ENCODE data around the gene SEH1L. TPM values are rescaled to one million over a fixed set of nuclear protein-coding genes. Genes with fewer than 3 reads are reported as not detected.

Gene SEH1L
- total RNA-seq, 1 experiment from 2014 or later = 116 TPM

DNA sequence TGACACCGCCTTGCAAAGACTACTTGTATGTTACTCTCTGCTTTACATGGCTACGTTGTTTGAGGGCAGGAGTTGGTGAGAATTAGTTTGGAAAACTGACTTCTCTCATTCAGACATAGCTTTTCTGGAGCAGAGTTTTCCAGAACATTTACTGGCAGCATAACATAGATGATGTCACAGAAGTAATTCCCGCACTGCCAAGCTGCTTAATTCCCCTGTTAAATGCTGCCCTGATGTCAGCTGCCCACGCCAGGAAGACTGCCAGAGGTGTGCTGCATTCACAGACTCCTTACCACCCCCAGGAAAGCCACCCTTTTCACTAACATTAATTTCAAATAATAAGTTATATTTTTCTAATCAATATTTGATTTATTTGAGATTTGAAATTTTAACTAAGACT lies 39.1 kb upstream of the SEH1L start:
- H3K4me3 Mint-ChIP-seq (ENCODE audit: unreplicated experiment) = no peak overlapping the region
- POLR2A ChIA-PET = no interaction called here
- CTCF ChIA-PET = interaction anchor here (0.6 kb wide), 1 partner anchor 569 kb away, joined by 6 read pairs; no protein-coding TSS in a partner anchor
- Histone ChIP-seq H3K4me1 (no peaks in the 10 kb centered on the region), H3K27me3 (replicated peaks; ENCODE audit: control insufficient read depth, insufficient read depth, low read length) (no peaks in the 10 kb centered on the region), H3K36me3 (ENCODE audit: control insufficient read depth, insufficient read depth, low read length) (no peaks in the 10 kb centered on the region), H3K4me3 (ENCODE audit: low read depth, low read length) (no peak overlapping the region), H3K9me3 (no peaks in the 10 kb centered on the region)
- no peaks in the 10 kb centered on the region for H3K36me3 Mint-ChIP-seq (ENCODE audit: insufficient read depth, unreplicated experiment)
- DNase-seq = no peak
- TF ChIP-seq, protein P1, sequence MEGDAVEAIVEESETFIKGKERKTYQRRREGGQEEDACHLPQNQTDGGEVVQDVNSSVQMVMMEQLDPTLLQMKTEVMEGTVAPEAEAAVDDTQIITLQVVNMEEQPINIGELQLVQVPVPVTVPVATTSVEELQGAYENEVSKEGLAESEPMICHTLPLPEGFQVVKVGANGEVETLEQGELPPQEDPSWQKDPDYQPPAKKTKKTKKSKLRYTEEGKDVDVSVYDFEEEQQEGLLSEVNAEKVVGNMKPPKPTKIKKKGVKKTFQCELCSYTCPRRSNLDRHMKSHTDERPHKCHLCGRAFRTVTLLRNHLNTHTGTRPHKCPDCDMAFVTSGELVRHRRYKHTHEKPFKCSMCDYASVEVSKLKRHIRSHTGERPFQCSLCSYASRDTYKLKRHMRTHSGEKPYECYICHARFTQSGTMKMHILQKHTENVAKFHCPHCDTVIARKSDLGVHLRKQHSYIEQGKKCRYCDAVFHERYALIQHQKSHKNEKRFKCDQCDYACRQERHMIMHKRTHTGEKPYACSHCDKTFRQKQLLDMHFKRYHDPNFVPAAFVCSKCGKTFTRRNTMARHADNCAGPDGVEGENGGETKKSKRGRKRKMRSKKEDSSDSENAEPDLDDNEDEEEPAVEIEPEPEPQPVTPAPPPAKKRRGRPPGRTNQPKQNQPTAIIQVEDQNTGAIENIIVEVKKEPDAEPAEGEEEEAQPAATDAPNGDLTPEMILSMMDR (IDR thresholded peaks at IDR 0.05; ENCODE audit: insufficient read depth in 1 of 2, low read depth in 1 of 2, low read length in 1 of 2, severe bottlenecking in 1 of 2, unreplicated experiment in 1 of 2) = no peak
- no peak overlapping the region for H3K27ac Mint-ChIP-seq (ENCODE audit: unreplicated experiment)
- H3K4me1 Mint-ChIP-seq (ENCODE audit: low read depth, unreplicated experiment) = no peaks in the 10 kb centered on the region
- no peaks in the 10 kb centered on the region for H3K9me3 Mint-ChIP-seq (ENCODE audit: unreplicated experiment)
- no peaks in the 10 kb centered on the region for H3K27me3 Mint-ChIP-seq (ENCODE audit: insufficient read depth, unreplicated experiment)
- no TSS peak for BruUV-seq (replicated peaks)
- intact Hi-C loops (cut with micrococcal nuclease; ENCODE audit: unreplicated experiment) = no loop called here

DNA sequence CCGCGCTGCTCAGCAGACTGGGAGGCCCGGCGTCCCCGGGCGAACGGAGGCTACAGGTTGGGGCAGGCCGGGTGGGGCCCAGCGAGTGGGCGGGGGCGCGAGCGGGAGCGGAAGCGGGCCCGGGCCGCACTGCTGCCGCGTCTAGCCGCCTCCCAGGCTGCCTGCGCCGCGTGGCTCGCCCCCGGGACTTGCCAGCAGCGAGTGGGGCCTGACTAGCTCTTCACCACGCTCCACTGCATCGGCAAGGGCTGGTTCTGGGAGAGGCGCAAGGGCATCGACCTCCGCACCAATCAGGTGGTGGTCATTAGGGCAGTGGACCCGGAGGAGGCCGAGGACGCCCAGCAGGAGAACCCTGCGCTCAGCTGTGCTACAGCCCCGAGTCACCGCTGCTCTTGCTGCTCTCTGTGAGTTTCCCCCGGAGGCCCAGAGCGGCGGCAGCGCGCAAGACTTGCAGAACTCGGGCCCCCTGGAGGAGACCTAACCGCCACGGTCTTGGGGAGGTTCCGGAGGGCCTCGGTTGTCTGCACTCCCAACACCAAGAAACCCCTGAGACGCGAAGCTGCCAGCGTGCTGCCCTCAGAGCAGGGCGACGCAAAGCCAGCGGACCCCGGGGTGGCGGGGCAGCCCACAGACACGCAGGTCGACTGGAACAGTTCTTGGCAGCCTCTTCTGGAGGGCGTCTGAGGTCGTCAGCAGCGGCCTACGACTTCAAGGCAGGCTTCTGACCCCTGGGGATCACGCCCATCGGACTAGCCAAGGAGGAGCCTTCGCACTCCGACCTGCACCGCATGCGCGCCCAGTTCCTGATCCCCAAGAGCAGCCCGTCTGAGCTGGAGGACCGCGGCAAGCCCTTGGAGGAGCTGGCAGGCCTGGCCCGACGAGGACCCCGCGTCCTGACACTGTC lies 36.5 kb upstream of the SEH1L start:
- H3K27me3 ChIP-seq (replicated peaks; ENCODE audit: control insufficient read depth, insufficient read depth, low read length) = no peaks in the 10 kb centered on the region
- no peak overlapping the region for H3K4me3 ChIP-seq (ENCODE audit: low read depth, low read length)
- BruUV-seq (replicated peaks) = no TSS peak
- no peak for DNase-seq
- Mint-ChIP-seq H3K4me1 (ENCODE audit: low read depth, unreplicated experiment) (no peaks in the 10 kb centered on the region), H3K9me3 (ENCODE audit: unreplicated experiment) (no peaks in the 10 kb centered on the region), H3K27me3 (ENCODE audit: insufficient read depth, unreplicated experiment) (no peaks in the 10 kb centered on the region), H3K36me3 (ENCODE audit: insufficient read depth, unreplicated experiment) (no peaks in the 10 kb centered on the region), H3K4me3 (ENCODE audit: unreplicated experiment) (no peak overlapping the region), H3K27ac (ENCODE audit: unreplicated experiment) (no peak overlapping the region)
- no peaks in the 10 kb centered on the region for H3K36me3 ChIP-seq (ENCODE audit: control insufficient read depth, insufficient read depth, low read length)
- TF ChIP-seq, protein P1 (IDR thresholded peaks at IDR 0.05; ENCODE audit: insufficient read depth in 1 of 2, low read depth in 1 of 2, low read length in 1 of 2, severe bottlenecking in 1 of 2, unreplicated experiment in 1 of 2) = no peak
- intact Hi-C loops (cut with micrococcal nuclease; ENCODE audit: unreplicated experiment) = no loop called here
- no peaks in the 10 kb centered on the region for H3K4me1 ChIP-seq
- POLR2A ChIA-PET = no interaction called here
- no peaks in the 10 kb centered on the region; the same call in 1 of the 2 replicates for H3K9me3 ChIP-seq
- CTCF ChIA-PET = no interaction called here

DNA sequence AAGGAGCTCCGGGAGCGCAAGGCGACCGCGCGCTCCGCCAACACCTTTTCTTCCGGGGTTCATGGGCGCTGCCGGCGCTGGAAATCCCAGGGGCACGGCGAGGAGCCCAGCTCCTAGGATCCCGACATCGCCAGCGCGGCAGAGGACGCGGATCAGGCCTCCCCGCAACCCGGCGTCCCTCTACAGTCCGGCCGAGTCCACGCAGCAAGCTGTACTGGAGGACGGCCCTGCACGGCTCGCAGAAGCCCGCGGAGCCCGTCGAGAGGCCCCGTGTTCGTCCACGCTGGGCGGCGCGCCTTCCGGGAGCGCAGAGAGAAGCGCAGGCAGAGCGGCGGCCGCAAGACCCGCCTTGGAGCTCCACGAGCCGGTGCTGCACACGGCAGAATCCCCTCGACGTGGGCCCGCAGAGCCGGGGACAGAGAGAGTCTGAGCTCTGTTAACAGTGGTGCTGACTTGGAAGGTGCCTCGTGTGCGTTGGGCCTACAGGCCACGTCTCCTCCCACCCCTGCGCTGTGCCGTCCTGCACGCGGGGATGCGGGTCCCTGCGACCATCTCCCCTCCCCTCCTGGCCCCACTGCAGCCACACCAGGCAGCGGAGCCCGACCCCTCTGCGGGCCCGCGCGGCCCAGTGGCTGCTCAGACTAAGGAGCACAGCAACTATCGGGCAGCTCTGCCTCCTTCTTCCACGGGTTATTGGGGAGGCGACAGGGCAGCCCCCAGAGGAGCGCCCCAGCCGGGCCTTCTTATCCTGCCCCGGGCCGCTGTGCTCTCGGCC lies 35.7 kb upstream of the SEH1L start:
- Mint-ChIP-seq H3K4me3 (ENCODE audit: unreplicated experiment) (no peak overlapping the region), H3K9me3 (ENCODE audit: unreplicated experiment) (no peaks in the 10 kb centered on the region), H3K27me3 (ENCODE audit: insufficient read depth, unreplicated experiment) (no peaks in the 10 kb centered on the region), H3K27ac (ENCODE audit: unreplicated experiment) (no peak overlapping the region), H3K36me3 (ENCODE audit: insufficient read depth, unreplicated experiment) (no peaks in the 10 kb centered on the region), H3K4me1 (ENCODE audit: low read depth, unreplicated experiment) (no peaks in the 10 kb centered on the region)
- Histone ChIP-seq H3K4me1 (no peaks in the 10 kb centered on the region), H3K36me3 (ENCODE audit: control insufficient read depth, insufficient read depth, low read length) (no peaks in the 10 kb centered on the region), H3K4me3 (ENCODE audit: low read depth, low read length) (no peak overlapping the region), H3K9me3 (no peaks in the 10 kb centered on the region; the same call in 1 of the 2 replicates), H3K27me3 (replicated peaks; ENCODE audit: control insufficient read depth, insufficient read depth, low read length) (no peaks in the 10 kb centered on the region)
- intact Hi-C loops (cut with micrococcal nuclease; ENCODE audit: unreplicated experiment) = no loop called here
- DNase-seq = no peak
- POLR2A ChIA-PET = no interaction called here
- BruUV-seq (replicated peaks) = no TSS peak
- TF ChIP-seq, protein P1 (IDR thresholded peaks at IDR 0.05; ENCODE audit: insufficient read depth in 1 of 2, low read depth in 1 of 2, low read length in 1 of 2, severe bottlenecking in 1 of 2, unreplicated experiment in 1 of 2) = no peak
- CTCF ChIA-PET = no interaction called here
